HUES6 (cell line): ENCODE data around the gene EPHA1.

Experiments used
- H3K27ac ChIP-seq: 2 replicates; pipeline ENCODE4 v1.7.0; 2013; ENCODE audit warnings: low read depth, mild to moderate bottlenecking, low read length, inconsistent platforms
- H3K27me3 ChIP-seq: 2 replicates; pipeline ENCODE4 v1.6.1; 2013; ENCODE audit warnings: low read length; ENCODE audit not compliant: control insufficient read depth, insufficient read depth
- H3K36me3 ChIP-seq: 2 replicates; pipeline ENCODE4 v1.6.1; 2013; ENCODE audit warnings: low read length; ENCODE audit not compliant: control insufficient read depth, insufficient read depth
- H3K4me1 ChIP-seq: 2 replicates; pipeline ENCODE4 v1.6.1; 2013; ENCODE audit warnings: low read length; ENCODE audit not compliant: control insufficient read depth, insufficient read depth
- H3K4me3 ChIP-seq: 2 replicates; pipeline ENCODE4 v1.5.1; 2013; ENCODE audit warnings: low read depth, low read length
- H3K9ac ChIP-seq: one replicate; pipeline ENCODE4 v1.6.1; 2013; ENCODE audit warnings: mild to moderate bottlenecking, low read length
- H3K9me3 ChIP-seq: 2 replicates; pipeline ENCODE4 v1.6.1; 2013; ENCODE audit warnings: low read depth, low read length; ENCODE audit not compliant: control insufficient read depth, insufficient read depth

EPHA1 gene

DNA sequence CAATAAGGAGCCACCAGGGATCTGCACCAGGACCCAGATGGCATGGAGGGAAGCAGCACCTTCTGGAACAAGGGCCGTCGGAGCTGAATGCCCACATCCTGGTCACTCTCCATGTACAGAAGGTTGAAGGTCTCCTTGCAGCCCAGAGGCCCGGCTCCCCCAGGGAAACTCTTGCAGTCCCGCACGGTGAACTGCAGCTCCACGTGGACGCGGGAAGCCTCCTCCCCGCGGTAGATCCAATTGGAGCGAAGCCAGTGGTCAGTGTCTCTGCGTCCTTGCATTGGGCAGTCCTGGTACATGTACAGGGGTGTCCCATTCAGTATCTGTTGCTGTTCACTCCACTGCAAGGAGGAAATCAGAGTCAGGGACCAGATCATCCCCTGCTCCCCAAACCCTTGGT lies 7.4 kb downstream of the EPHA1 start:
- Histone ChIP-seq H3K36me3 (peaks cover 78% of the 10 kb centered on the region), H3K4me3 (no peak overlapping the region), H3K9me3 (no peaks in the 10 kb centered on the region), H3K9ac (no peak overlapping the region), H3K27ac (no peak overlapping the region), H3K27me3 (no peaks in the 10 kb centered on the region), H3K4me1 (peaks cover 14% of the 10 kb centered on the region)

DNA sequence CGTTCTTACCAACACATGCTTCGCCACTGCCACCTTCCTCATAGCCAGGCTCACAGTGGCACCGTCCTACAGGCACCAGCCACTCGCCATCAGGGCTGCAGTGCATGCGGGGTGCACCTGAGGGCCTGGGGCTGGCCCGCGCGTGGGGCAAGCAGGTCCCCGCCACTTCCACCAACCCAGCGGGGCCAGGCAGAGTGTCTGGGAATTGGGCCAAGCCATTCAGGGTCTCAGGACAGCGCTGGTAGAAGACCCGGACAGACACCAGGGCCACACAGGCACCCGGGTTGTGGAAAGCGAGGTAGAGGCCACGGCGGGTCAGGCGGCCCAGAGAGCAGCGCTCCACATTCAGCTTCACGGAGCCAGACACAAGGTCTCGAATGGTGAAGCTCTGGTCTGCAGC lies 9.0 kb downstream of the EPHA1 start:
- Histone ChIP-seq H3K4me3 (no peak overlapping the region), H3K4me1 (no peaks in the 10 kb centered on the region; the same call in 1 of the 2 replicates), H3K9ac (no peak overlapping the region), H3K36me3 (peaks cover 86% of the 10 kb centered on the region), H3K27me3 (no peaks in the 10 kb centered on the region), H3K9me3 (no peaks in the 10 kb centered on the region), H3K27ac (no peak overlapping the region)

DNA sequence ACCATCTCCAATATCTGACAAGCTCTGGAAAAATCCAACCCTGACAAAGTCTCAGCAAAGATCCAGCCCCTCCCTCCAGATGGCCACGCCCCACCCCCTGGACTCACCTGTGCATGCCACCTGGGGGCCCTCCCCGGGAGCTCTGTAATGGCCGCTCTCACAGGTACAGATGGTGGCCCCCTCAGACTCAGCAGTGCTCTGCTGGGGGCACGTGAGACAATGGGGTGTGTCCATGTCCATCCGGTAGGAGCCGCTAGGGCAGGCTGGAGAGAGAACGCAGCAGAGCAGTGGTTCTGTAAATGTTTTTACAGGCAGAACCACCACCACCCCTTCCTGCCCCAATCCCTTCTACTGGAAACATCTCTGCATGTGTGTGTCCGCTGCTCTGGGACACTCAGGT lies 9.5 kb downstream of the EPHA1 start:
- H3K36me3 ChIP-seq, result peaks cover 87% of the 10 kb centered on the region
- H3K4me1 ChIP-seq, result no peaks in the 10 kb centered on the region; the same call in 1 of the 2 replicates
- H3K9ac ChIP-seq, result no peak overlapping the region
- no peaks in the 10 kb centered on the region for H3K9me3 ChIP-seq
- H3K4me3 ChIP-seq, result no peak overlapping the region
- H3K27me3 ChIP-seq, result no peaks in the 10 kb centered on the region
- H3K27ac ChIP-seq, result no peak overlapping the region

DNA sequence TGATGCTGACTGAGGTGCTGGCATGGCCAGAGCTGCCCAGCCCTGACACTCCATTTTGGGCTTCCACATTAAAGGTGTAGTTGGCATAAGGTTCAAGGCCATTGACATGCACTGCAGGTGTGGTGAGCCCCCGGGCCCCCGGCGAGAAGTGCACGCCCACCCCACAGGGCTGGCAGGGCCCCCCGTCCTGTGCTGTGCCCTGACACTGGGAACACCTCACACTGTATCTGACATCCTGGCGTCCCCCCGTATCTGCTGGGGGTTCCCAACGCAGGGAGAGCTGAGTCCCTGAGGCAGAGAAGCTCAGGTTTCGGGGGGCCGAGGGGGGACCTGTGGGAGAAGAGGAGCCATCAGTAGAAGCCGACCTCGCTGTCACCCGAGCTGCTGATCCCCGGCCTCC lies 10.0 kb downstream of the EPHA1 start:
- Histone ChIP-seq H3K27ac (no peak overlapping the region), H3K36me3 (peaks cover 88% of the 10 kb centered on the region), H3K9ac (no peak overlapping the region), H3K4me3 (no peak overlapping the region), H3K27me3 (no peaks in the 10 kb centered on the region), H3K9me3 (no peaks in the 10 kb centered on the region), H3K4me1 (no peaks in the 10 kb centered on the region; the same call in 1 of the 2 replicates)

DNA sequence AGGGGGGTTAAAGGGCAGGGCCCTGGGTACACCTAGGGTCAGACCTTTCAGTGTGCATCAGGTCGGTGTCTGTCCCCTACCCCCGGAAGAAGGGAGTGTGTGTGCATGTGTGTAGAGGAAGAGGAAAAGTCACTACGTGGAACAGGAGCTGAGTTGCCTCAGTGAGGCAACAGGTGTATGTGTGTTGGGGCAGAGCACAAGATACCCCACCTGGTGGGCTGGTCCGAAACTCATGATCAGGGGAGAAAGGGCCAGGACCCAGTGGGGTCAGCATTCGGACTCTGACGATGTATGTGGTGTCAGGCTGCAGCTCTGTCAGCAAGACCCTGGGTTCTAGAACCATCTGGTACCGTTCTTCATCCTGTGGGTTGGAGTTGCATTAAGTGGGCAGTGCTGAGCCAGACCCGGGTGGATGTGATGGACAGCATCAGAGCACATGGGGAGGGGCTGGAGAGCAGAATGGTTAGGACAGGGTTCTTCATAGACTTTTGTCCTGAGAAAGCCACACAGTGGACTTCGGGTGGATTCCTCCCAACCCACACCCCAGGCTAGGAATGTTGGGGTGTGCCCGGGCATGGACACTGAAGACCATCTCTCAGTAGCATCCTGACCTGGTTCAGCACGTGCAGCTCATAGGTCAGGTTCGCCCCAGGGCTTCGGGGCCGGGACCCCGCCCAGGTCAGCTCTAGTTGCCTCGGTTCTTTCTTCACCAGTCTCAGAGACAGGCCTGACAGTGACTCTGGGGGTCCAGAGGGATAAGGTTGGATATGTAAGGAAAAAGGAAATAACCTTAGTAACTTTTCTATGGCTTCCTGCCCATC lies 10.7 kb downstream of the EPHA1 start:
- H3K27ac ChIP-seq, result no peak overlapping the region
- no peaks in the 10 kb centered on the region for H3K9me3 ChIP-seq
- peaks cover 93% of the 10 kb centered on the region for H3K36me3 ChIP-seq
- H3K4me3 ChIP-seq, result no peak overlapping the region
- H3K9ac ChIP-seq, result no peak overlapping the region
- no peaks in the 10 kb centered on the region for H3K27me3 ChIP-seq
- no peaks in the 10 kb centered on the region for H3K4me1 ChIP-seq

DNA sequence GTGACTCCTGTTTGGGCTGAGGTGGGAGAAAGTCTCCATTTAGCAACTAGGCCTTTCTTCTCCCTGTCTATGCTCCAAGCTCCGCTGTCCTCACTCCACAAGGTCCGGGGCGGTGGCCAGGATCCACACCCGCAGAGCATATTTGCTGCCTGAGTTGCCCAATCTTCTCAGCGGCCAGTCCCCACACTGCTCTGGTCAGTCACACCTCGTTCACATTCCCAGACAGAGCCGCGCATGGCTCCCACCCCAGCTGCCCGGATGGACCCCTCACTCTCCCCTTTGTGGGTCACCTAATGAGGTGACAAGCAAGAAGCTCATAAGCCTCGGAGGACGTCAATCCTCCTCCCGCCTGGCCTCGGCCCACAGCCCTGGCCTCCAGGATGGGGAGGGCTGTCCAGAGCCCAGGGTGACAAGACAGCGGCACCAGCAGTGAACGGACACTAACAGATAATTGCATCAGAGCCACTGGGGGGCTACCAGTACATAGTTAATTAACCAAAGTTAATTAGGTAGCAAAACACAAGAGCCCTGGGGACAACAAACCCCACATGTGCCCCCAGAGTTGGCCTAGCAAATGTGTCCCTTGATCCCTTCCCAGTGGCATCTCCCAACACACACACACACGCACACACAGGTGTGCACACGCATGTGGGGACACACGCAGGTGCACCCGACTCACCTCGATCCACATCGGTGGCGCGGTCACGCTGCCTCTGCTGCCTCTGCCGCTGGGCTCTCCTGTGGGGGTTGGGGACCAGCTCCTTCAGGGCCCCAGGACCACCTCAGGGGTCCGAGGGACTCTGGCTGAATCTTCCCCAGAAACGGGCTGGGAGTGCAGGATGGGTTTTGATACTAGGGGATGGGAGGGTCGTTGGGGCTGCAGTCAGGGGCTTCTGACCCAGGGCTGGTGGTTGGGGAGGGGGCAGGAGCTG lies 11.8 kb downstream of the EPHA1 start:
- no peak overlapping the region for H3K4me3 ChIP-seq
- peaks cover 98% of the 10 kb centered on the region for H3K36me3 ChIP-seq
- H3K4me1 ChIP-seq, result no peaks in the 10 kb centered on the region
- no peak overlapping the region for H3K9ac ChIP-seq
- no peaks in the 10 kb centered on the region for H3K27me3 ChIP-seq
- no peak overlapping the region for H3K27ac ChIP-seq
- H3K9me3 ChIP-seq, result no peaks in the 10 kb centered on the region

DNA sequence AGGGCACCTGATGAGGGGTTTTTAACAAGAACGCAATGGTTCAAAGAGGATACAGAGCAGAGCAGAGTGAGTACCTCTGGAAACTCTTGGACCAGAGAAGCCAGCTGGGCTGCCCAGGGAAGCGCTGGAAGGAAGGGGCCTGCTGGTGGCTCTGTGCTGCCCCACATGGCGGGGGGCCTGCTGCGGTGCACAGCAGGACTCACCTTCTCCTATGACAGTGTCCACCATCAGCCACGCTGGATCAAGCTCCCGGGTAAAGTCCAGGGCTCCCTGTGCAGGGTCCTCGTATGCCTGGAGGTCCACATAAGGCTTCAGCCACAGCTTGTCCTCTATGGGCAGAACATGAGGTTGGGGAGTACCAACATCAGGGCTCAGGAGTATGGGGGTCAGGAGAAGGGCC lies 12.5 kb downstream of the EPHA1 start:
- Histone ChIP-seq H3K27ac (no peak overlapping the region), H3K36me3 (peaks cover 98% of the 10 kb centered on the region), H3K4me1 (no peaks in the 10 kb centered on the region), H3K27me3 (no peaks in the 10 kb centered on the region), H3K9me3 (no peaks in the 10 kb centered on the region), H3K4me3 (no peak overlapping the region), H3K9ac (no peak overlapping the region)

DNA sequence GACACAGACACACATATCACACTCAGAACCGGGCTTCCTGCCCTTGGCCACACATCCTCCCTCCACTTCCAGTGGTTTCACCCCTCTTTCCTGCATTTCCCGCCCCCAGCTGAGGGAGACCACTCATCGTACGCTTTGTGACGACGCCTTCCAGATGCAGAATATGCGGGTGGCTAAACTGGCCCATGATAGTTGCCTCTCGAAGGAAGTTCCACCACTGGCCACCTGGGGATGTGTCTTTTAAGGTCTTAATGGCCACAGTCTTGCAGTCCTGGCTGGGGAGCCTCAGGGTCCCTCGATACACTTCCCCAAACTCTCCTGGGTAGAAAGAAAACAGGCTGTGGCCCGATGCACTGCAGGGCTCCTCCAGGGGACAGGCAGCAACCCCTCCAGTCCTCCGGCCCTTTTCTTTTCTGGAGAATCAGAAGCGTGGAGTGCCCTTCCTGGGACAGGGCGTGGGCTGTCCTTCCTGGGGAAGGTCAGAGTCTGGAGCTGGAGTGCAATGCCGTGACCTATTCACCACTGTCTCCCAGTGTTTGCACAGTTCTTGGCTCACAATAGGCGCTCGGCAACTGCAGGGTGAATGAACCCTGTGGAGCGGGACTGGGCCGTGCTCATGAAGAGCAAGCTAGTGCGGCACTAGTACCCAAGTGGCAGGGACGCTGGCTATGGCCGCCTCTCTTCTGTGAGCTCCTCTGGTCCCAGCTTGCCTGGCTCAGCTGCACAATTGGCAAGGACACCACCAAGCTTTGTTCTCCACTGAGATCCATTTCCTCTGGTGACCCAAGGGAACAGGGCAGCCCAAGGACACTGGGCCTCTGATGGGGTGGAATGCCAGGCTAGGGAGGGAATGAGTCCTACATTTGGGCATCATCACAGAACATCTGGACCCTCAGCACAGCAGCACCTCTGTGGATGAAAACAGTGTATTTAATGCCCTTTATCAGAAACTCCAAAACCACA lies 13.2 kb downstream of the EPHA1 start:
- no peaks in the 10 kb centered on the region for H3K4me1 ChIP-seq
- no peaks in the 10 kb centered on the region for H3K27me3 ChIP-seq
- no peaks in the 10 kb centered on the region for H3K9me3 ChIP-seq
- H3K4me3 ChIP-seq, result no peak overlapping the region
- H3K36me3 ChIP-seq, result peaks cover 98% of the 10 kb centered on the region
- H3K9ac ChIP-seq, result no peak overlapping the region
- H3K27ac ChIP-seq, result no peak overlapping the region

DNA sequence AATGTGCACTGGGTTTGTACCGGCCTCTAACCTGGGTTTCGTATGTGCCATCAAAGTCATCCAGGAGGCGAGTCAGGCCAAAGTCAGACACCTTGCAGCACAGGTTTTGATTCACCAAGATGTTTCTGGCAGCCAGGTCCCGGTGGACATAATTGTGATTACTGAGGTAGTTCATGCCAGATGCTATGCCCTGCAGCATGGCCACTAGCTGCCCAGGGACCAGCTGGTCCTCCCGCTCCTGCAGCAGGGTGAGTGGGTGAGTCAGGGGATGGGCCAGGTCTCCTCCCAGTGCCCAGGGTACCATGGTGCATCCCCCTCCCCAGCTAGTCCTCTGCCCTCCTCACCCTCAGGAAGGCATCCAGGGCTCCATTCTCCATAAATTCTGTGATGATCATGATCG lies 13.9 kb downstream of the EPHA1 start:
- no peaks in the 10 kb centered on the region for H3K4me1 ChIP-seq
- H3K9ac ChIP-seq, result no peak overlapping the region
- H3K36me3 ChIP-seq, result peaks cover 98% of the 10 kb centered on the region
- H3K27me3 ChIP-seq, result no peaks in the 10 kb centered on the region
- no peaks in the 10 kb centered on the region for H3K9me3 ChIP-seq
- H3K4me3 ChIP-seq, result no peak overlapping the region
- H3K27ac ChIP-seq, result no peak overlapping the region

DNA sequence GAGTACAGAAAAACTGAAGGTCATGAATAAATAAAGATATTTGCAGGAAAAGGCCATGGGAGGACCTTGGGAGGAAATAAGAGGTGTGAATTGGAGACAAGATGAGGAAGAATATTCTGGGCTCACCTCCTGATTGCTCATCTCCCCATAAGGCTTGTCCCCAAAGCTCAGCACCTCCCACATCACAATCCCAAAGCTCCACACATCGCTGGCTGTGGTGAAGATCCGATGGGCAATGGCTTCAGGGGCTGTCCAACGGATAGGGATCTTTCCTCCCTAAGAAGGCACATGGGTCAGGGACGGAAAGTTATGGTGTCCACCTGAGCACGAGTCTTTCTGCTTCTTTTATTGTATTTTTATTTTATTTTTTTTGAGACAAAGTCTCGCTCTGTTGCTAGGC lies 14.6 kb downstream of the EPHA1 start:
- Histone ChIP-seq H3K9ac (no peak overlapping the region), H3K4me1 (no peaks in the 10 kb centered on the region), H3K4me3 (no peak overlapping the region), H3K9me3 (no peaks in the 10 kb centered on the region), H3K27me3 (no peaks in the 10 kb centered on the region), H3K36me3 (peaks cover 98% of the 10 kb centered on the region), H3K27ac (no peak overlapping the region)
